Ovary (tissue), 3 donors: ENCODE results near the gene KCNMA1.
"Not testable (repeated sequence)": the region's sequence is repeated elsewhere in the genome, so short reads cannot be mapped to it uniquely, and the experiment has no call there.

ENCODE experiments used
- CTCF ChIP-seq, 3 donors: fragments of 450-650 bp in 2 of 3; fragments of 200-600 bp in 1 of 3; IDR thresholded peaks; one replicate each; pipeline versions ENCODE4 v1.5.1 to v1.8.0; 2016 to 2022; ENCODE audit warnings: antibody characterized with exemption in 3 of 3, mild to moderate bottlenecking in 1 of 3
- EP300 ChIP-seq: sonication (generic); formaldehyde crosslinking; IDR thresholded peaks from one replicate; pipeline ENCODE4 v1.6.1; 2017; ENCODE audit warnings: antibody characterized with exemption
- donor health status: DM: no; HTN: no; CAD: no.

GRCh38 chr10:77387701-77388100 is 249.9 kb downstream of the KCNMA1 start:
- not testable (repeated sequence) for TF ChIP-seq CTCF (IDR thresholded peaks at IDR 0.05); EP300
